ENCODE data around the gene UCN3. TPM values are rescaled to one million over a fixed set of nuclear protein-coding genes. Genes with fewer than 3 reads are reported as not detected.

Gene UCN3
- total and polyA plus RNA-seq, 2 of the 4 experiments (the other 2 are of a cell fraction), result not detected

- in situ Hi-C loops (cut with MboI; ENCODE audit: low sequenced_read_pairs), result no loop called here
- Histone ChIP-seq H3K27me3 (ENCODE audit: control insufficient read depth, insufficient read depth, low read length) (peaks cover 6% of the 10 kb centered on the region), H2BK5ac (ENCODE audit: low read depth, low read length, poor library complexity, severe bottlenecking) (no peak overlapping the region), H4K20me1 (ENCODE audit: insufficient read depth, low read length) (no peaks in the 10 kb centered on the region), H3K36me3 (ENCODE audit: control insufficient read depth, insufficient read depth, low read length) (no peaks in the 10 kb centered on the region), H3K14ac (replicated peaks; ENCODE audit: low read depth, low read length) (no peak overlapping the region), H3K23ac (ENCODE audit: low read depth, low read length) (no peak overlapping the region), H4K8ac (ENCODE audit: low read depth in 2 of 2, low read length in 2 of 2) (no peak overlapping the region), H3K4me2 (ENCODE audit: low read depth, low read length) (no peak overlapping the region), H3K18ac (ENCODE audit: low read depth, low read length) (no peak overlapping the region), H3K4me3 (ENCODE audit: insufficient read depth, low read depth, low read length) (no peak overlapping the region), H3K27ac (ENCODE audit: insufficient read depth, low read length) (no peak overlapping the region), H2BK20ac (ENCODE audit: low read depth, low read length) (no peak overlapping the region), H3K9me3 (ENCODE audit: control insufficient read depth, insufficient read depth, low read length) (peaks cover 4% of the 10 kb centered on the region), H3K79me1 (ENCODE audit: low read depth in 1 of 2, low read length in 2 of 2) (no peaks in the 10 kb centered on the region), H4K5ac (ENCODE audit: low read depth, low read length) (no peak overlapping the region), H2BK120ac (ENCODE audit: low read depth, low read length) (no peak overlapping the region), H2AK9ac (replicated peaks; ENCODE audit: low read depth, low read length, poor library complexity) (no peak overlapping the region), H3K4ac (ENCODE audit: low read depth, low read length) (no peak overlapping the region), H3K4me1 (ENCODE audit: control insufficient read depth, insufficient read depth, low read length) (no peaks in the 10 kb centered on the region), H2BK15ac (ENCODE audit: low read depth, low read length) (no peak overlapping the region), H2AFZ (replicated peaks; ENCODE audit: low read length, poor library complexity) (no peak overlapping the region), H4K91ac (ENCODE audit: insufficient read depth, low read depth, low read length) (no peak overlapping the region), H3K9me1 (ENCODE audit: insufficient read depth, low read length) (no peaks in the 10 kb centered on the region), H3K9ac (ENCODE audit: low read depth, low read length) (no peak overlapping the region), H2AK5ac (ENCODE audit: low read depth, low read length) (no peak overlapping the region), H3K56ac (ENCODE audit: extremely low read depth, insufficient read depth, low read length) (no peak overlapping the region)
- intact Hi-C loops (cut with micrococcal nuclease), result no loop called here
- ChIA-PET POLR2A (ENCODE audit: unreplicated experiment) (no interaction called here), CTCF (no interaction called here)
- DNase-seq, result no peak
- dilution Hi-C loops (cut with HindIII; ENCODE audit: low sequenced_read_pairs, unreplicated experiment), result no loop called here
- ATAC-seq (ENCODE audit: low read depth), result no peak
- TF ChIP-seq RAD21 (IDR thresholded peaks at IDR 0.05; ENCODE audit: low read length) (no peak), SMC3 (IDR thresholded peaks at IDR 0.05; ENCODE audit: low read depth, low read length) (no peak), NFE2L2 (IDR thresholded peaks at IDR 0.05; ENCODE audit: low read depth, low read length) (no peak), RFX5 (IDR thresholded peaks at IDR 0.05; ENCODE audit: low read depth, low read length) (no peak), BHLHE40 (IDR thresholded peaks at IDR 0.05; ENCODE audit: low read depth, low read length) (no peak), RCOR1 (IDR thresholded peaks at IDR 0.05; ENCODE audit: insufficient replicate concordance, low read length) (no peak), FOS (IDR thresholded peaks at IDR 0.05; ENCODE audit: low read depth, low read length) (no peak), ELK1 (IDR thresholded peaks at IDR 0.05; ENCODE audit: borderline replicate concordance, low read depth, low read length) (no peak), CEBPB (IDR thresholded peaks at IDR 0.05; ENCODE audit: low read depth, low read length) (no peak), CTCF (conservative IDR thresholded peaks at IDR 0.05; ENCODE audit: low read depth, low read length) (no peak), USF2 (IDR thresholded peaks at IDR 0.05; ENCODE audit: low read depth, low read length) (no peak), MAFK (IDR thresholded peaks at IDR 0.05; ENCODE audit: low read depth, low read length) (no peak), POLR2A (IDR thresholded peaks at IDR 0.05; ENCODE audit: low read depth, low read length) (no peak)
- no CpG with 5 or more reads among the region's 12 CpGs for WGBS, 2 experiments (ENCODE audit: extremely low coverage in 2 of 2, insufficient read length in 1 of 2)
- BruUV-seq (replicated peaks), result no TSS peak
Observed at GRCh38 chr10:5396556-5397300, 32.0 kb downstream of the UCN3 start.
